GM10266 (cell line): ENCODE results near the gene DONSON.

Experiments
- DNase-seq: peaks from one replicate; pipeline ENCODE4 v3.0.0; 2012; ENCODE audit errors: extremely low spot score
- TF ChIP-seq, protein P1 (sequence below): IDR thresholded peaks from 2 replicates; pipeline ENCODE4 v1.5.1; 2012; ENCODE audit warnings: mild to moderate bottlenecking, low read depth; ENCODE audit not compliant: control insufficient read depth, insufficient read depth; ENCODE audit errors: missing control alignments

The DONSON gene

DNA sequence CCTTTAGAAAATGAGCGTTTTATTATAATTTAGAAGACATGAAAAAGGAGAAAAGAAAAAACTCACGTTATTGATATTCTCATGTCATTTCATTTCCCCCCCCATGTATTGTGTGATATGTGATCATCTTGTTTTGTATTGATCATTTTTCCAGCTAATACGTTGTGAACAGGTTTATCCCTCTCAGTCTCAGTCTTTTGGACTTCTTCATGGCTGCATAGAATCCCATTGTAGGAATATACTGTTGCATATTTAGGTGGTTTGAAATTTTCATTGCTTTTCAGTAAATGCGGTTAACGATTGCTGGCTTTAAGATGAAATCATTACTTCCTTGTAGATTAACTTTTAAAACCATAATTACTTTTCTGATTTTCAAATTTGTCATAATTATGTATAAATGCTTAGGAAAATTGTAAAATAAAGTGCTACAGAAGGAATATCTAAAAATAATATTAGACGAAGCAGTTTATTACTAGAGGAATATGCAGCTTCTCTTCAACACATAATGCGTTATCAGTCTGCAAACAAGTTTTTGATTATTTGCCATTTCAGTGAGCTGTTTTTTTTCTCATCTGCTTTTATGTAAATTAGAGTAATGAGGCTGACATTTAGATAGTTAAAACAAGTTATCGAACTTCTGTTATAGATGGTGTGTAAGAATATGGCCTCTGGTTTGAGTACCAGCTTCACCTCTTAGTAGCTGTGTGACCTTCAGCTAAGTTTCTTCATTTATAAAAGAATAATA is 43.9 kb downstream of the DONSON start:
- no peak for DNase-seq
- TF ChIP-seq, protein P1, sequence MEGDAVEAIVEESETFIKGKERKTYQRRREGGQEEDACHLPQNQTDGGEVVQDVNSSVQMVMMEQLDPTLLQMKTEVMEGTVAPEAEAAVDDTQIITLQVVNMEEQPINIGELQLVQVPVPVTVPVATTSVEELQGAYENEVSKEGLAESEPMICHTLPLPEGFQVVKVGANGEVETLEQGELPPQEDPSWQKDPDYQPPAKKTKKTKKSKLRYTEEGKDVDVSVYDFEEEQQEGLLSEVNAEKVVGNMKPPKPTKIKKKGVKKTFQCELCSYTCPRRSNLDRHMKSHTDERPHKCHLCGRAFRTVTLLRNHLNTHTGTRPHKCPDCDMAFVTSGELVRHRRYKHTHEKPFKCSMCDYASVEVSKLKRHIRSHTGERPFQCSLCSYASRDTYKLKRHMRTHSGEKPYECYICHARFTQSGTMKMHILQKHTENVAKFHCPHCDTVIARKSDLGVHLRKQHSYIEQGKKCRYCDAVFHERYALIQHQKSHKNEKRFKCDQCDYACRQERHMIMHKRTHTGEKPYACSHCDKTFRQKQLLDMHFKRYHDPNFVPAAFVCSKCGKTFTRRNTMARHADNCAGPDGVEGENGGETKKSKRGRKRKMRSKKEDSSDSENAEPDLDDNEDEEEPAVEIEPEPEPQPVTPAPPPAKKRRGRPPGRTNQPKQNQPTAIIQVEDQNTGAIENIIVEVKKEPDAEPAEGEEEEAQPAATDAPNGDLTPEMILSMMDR = no peak

DNA sequence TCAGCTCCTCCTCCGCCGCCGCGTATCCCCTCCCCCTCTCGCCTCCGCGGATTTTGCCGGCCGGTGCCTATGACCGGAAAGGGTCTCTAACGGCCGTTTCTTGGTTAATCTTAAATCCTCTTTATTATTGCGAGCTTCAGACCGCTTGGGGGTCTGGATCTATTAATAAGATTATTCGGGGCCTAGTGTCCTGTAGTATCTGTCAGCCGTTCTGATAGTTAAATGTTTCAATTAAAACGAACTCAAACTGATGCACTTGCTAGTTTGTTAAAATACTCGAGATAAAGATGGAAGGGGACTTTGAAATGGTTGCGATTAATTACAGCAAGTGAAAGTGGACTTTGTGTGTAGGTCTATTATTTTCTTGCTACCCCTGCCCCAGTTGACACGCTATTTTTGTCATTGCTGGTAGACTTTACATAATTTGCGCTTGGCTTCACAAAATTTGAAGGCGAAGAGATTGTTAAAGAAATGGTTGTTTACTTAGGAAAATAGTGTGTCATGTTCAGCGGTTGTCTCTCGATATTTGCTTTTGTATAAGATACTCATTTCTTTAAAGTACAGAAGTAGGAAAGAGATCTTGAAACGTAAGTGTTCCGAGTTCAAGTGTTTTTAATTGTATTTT is 44.9 kb downstream of the DONSON start:
- TF ChIP-seq, protein P1 = no peak
- peak; percentile 55 for DNase-seq

DNA sequence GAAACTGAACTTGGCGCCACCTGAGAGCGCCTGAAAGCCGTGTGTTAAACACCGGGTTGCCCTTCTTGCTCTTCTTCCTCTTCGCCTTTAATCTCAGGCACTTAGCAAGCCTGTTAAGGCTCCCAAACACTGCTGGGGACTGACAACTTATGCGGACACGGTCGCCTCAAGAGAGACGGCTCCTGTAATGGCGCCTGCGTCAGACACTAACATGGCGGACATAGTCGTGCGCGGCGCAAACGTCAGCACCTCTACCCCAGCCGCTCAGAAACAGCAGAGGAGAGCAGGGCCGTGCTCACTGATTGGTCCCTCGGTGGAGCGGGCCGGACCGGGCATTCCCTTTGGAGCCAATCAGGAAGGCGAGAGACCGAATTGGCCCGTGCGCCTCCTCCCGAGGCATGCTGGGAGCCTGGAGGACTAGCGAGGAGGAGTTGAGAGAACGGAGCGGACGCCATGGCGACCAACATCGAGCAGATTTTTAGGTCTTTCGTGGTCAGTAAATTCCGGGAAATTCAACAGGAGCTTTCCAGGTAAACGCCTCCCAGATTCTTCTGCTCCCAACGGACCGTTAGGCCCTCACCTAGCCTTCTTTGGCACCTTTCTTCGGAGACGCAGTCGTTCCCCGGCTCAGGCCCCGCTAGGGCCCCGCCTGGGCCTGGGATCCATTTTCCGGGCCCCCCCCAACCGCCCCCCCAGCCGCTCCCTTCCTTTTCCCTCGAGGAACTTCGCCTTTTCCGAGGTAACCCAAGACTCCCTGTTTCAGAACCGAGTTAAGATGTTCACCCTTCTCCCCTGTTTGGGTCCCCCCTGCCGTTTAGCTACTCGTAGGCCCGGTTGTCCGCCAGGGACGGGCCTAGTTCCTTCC is 45.6 kb downstream of the DONSON start, which contains the start of gene SON:
TSS of gene SON (plus strand) at position 399 of the 865 bp plus-strand sequence. CDS start at position 454, 55 bp downstream.
- DNase-seq = peak; percentile 97
- TF ChIP-seq, protein P1 = no peak

DNA sequence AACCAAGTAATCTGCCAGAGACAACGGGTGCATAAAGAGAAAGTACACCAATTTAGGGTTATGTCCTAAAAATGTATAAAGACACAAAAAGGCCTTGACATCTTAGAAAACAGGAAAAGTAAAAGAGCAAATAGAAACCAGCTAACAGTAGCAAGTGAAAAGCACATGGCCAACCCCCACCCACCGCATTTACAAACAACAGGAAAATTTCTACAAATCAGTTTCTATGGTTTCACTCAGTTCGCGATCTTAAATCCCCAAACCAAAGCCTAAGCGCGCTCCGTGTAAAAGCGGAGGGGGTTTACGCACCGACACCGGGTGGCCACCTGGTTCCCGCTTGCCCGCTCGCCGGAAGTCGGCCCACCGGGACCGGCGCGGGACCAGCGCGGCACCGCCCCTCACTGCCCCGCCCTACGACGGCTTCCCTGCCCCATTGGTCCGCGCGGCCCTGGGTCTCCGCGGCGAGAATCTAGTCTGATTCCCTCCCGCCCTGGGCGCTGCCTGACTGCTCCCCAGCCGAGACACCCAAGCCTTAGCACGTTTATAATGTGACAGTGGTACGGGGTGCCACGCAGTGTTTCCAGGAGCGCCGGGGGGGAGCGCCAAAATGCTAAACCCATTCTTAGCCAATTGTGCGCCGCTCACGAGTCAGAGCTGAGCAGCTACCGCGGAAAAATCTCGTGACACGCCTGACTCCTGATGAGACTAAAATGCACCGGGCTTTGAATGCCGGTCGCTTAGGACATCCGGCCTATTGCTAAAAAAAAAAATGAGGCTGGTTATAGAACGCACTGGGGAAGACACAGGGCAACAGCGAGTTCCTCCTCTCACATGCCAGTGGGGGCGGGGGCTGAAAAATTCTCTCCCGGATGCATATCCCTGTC is 46.5 kb downstream of the DONSON start, which contains the start of gene GART:
TSS of gene GART (minus strand) at position 362 of the 884 bp plus-strand sequence. CDS start 2,802 bp downstream, outside the sequence.
- TF ChIP-seq, protein P1 = no peak
- peak; percentile 77 for DNase-seq

DNA sequence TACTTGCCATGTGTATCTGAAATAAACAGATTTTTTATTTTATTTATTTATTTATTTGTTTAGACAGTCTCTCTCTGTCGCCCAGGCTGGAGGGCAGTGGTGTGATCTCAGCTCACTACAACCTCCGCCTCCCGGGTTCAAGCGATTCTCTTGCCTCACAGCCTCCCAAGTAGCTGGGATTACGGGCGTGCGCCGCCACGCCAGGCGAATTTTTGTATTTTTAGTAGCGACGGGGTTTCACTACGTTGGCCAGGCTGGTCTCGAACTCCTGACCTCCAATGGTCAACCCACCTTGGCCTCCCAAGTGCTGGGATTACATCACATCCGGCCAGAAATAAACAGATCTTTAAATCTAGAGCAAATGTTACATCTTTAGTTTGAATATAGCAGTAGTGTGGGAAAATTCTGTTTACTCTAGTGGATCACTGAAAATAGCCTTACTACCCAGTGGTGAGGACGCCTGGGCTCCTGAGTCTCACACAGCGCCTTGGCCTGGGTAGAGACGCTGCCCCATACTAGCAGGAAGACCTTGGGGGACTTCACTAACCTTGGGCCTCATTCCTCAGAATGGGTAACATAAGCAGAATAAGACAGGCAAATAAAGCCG is 47.3 kb downstream of the DONSON start:
- TF ChIP-seq, protein P1 = no peak
- no peak for DNase-seq

DNA sequence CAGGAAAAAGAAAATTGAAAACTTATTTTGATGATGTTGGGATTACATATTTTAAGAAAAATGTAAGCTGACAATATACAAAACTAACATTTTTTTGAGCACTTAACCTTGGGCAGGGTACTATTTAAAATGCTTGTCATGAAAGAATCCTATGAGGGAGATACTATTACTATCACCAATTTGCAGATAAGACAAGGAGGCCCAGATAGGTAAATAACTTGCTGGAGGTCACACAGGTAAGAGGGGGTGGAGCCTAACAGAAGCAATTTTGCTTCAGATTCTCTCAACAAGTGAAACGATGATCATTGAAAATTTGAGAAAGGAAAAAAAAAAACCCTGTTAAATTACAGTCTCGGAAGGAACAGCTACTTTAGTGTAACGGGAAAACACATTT is 47.8 kb downstream of the DONSON start:
- no peak for DNase-seq

More for the DNA sequence above, 47.8 kb downstream of the DONSON start:
- TF ChIP-seq, protein P1 = no peak
